Measurements from ENCODE around the gene HLA-DMA. TPM values are rescaled to one million over a fixed set of nuclear protein-coding genes. Genes with fewer than 3 reads are reported as not detected.

Gene HLA-DMA
- total and polyA plus RNA-seq, 2 of the 13 experiments (the other 11 are each of a cell fraction or from before 2014, with no cell fraction given), result 0.70 to 0.71 TPM

DNA sequence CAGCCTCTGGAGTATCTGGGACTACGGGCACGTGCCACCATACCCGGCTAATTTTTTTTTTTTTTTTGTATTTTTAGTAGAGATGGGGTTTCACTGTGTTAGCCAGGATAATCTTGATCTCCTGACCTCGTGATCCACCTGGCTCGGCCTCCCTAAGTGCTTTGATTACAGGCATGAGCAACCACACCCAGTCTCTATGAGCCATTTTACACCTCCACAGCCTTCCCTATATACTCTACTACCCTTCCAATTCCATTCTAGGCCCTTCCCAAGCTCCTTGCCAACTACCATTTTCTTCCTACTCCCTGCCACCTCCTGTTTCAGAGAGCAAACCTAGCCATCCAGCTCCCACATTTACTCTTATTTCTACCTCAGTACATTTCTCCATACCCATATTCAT is 7.7 kb upstream of the HLA-DMA start:
- CTCF ChIA-PET (ENCODE audit: low intra/inter-chr PET ratio, low total read pairs), result no interaction called here
- H3K27ac ChIP-seq (ENCODE audit: extremely low read length, insufficient read depth, low read length), result no peak overlapping the region
- no TSS peak for BruUV-seq (replicated peaks)
- no peaks in the 10 kb centered on the region; a peak in 1 of 5 replicates for H3K27me3 ChIP-seq (ENCODE audit: control insufficient read depth in 1 of 2, insufficient read depth in 2 of 2, low read length in 2 of 2)
- intact Hi-C loops (cut with micrococcal nuclease; ENCODE audit: unreplicated experiment), result no loop called here
- no peaks in the 10 kb centered on the region for H3K9me3 ChIP-seq (ENCODE audit: low read length)
- H3K79me2 ChIP-seq (ENCODE audit: insufficient read depth, low read length), result no peaks in the 10 kb centered on the region
- ATAC-seq, result no peak
- in situ Hi-C loops (cut with HindIII; ENCODE audit: extremely low pct_ligation_motif_present, low pct_unique_long_range_greater_than_20kb), result loop anchor here (25.0 kb wide), 1 partner anchor 1048 kb away; the partner anchor contains the start of gene ZBTB12
- H3K4me1 ChIP-seq (ENCODE audit: insufficient read depth, low read length), result peaks cover 5% of the 10 kb centered on the region
- DNase-seq (ENCODE audit: low spot score), result no peak
- H3K4me2 ChIP-seq (ENCODE audit: low read depth, low read length), result no peak overlapping the region
- 75% methylated on average over 5 of the region's 5 CpGs for WGBS (ENCODE audit: low lambda C conversion rate)
- TF ChIP-seq, protein P1, sequence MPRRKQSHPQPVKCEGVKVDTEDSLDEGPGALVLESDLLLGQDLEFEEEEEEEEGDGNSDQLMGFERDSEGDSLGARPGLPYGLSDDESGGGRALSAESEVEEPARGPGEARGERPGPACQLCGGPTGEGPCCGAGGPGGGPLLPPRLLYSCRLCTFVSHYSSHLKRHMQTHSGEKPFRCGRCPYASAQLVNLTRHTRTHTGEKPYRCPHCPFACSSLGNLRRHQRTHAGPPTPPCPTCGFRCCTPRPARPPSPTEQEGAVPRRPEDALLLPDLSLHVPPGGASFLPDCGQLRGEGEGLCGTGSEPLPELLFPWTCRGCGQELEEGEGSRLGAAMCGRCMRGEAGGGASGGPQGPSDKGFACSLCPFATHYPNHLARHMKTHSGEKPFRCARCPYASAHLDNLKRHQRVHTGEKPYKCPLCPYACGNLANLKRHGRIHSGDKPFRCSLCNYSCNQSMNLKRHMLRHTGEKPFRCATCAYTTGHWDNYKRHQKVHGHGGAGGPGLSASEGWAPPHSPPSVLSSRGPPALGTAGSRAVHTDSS (CRISPR knock-in tag; conservative IDR thresholded peaks at IDR 0.05), result no peak
- TF ChIP-seq IRF9 (CRISPR knock-in tag; IDR thresholded peaks at IDR 0.05; ENCODE audit: borderline replicate concordance) (no peak), ZBTB20 (CRISPR knock-in tag; IDR thresholded peaks at IDR 0.05; ENCODE audit: borderline replicate concordance, low read depth) (no peak), ELF1 (CRISPR knock-in tag; IDR thresholded peaks at IDR 0.05) (no peak), HDAC6 (IDR thresholded peaks at IDR 0.05; ENCODE audit: low read depth, low read length) (no peak), AGO1 (IDR thresholded peaks at IDR 0.05; ENCODE audit: low read depth, low read length, poor library complexity, severe bottlenecking) (no peak), ZNF431 (CRISPR knock-in tag; IDR thresholded peaks at IDR 0.05; ENCODE audit: borderline replicate concordance, low read depth) (no peak), ZFAT (CRISPR knock-in tag; conservative IDR thresholded peaks at IDR 0.05) (no peak), ISX (CRISPR knock-in tag; conservative IDR thresholded peaks at IDR 0.05) (no peak)
- H3K4me3 ChIP-seq (replicated peaks in 1 of 3; ENCODE audit: insufficient read depth in 1 of 3, low read depth in 2 of 3, low read length in 3 of 3), result no peak overlapping the region
- no peak overlapping the region for H3K9ac ChIP-seq (ENCODE audit: insufficient read depth, low read depth, low read length)
- POLR2A ChIA-PET, result interaction anchor here (1.6 kb wide), 1 partner anchor 11 kb away, joined by 6 read pairs; no protein-coding TSS in a partner anchor
- no peaks in the 10 kb centered on the region for H4K20me1 ChIP-seq (ENCODE audit: insufficient read depth, low read length)
- no peaks in the 10 kb centered on the region for H3K36me3 ChIP-seq (replicated peaks in 1 of 2; ENCODE audit: control insufficient read depth in 1 of 2, insufficient read depth in 2 of 2, low read length in 2 of 2)
- no peak overlapping the region for H2AFZ ChIP-seq (ENCODE audit: low read length)
- FAIRE-seq, result no peak
